Measurements from ENCODE around the gene LRP1B. TPM values are rescaled to one million over a fixed set of nuclear protein-coding genes. Genes with fewer than 3 reads are reported as not detected.

Gene LRP1B
- total RNA-seq, 4 donors from 2014 or later = 1.2 to 3.3 (median 2.6) TPM

GRCh38 chr2:141579071-141579470 is 551.7 kb downstream of the LRP1B start:
- no peaks in the 10 kb centered on the region for H3K4me1 ChIP-seq
- DNase-seq (ENCODE audit: low spot score in 2 of 2) = no peak
- no peak overlapping the region for H3K27ac ChIP-seq
- no peak for TF ChIP-seq EP300 (IDR thresholded peaks at IDR 0.05)
- no peak for TF ChIP-seq POLR2A (IDR thresholded peaks at IDR 0.05)
- no peak for TF ChIP-seq CTCF (IDR thresholded peaks at IDR 0.05)
- H3K36me3 ChIP-seq = no peaks in the 10 kb centered on the region
- 88 to 89% methylated on average over 5 of the region's 5 CpGs for WGBS, 2 donors
- no peak overlapping the region for H3K4me3 ChIP-seq
- peaks cover 0 to 11% (median 0%) of the 10 kb centered on the region in 4 donors for H3K9me3 ChIP-seq
- no peaks in the 10 kb centered on the region for H3K27me3 ChIP-seq

GRCh38 chr2:141570474-141571131 is 560.2 kb downstream of the LRP1B start:
- no peaks in the 10 kb centered on the region for H3K27me3 ChIP-seq
- H3K36me3 ChIP-seq = no peaks in the 10 kb centered on the region
- WGBS, 2 donors = 73 to 83% methylated on average over 9 to 10 of the region's 10 CpGs
- DNase-seq (ENCODE audit: low spot score in 2 of 2) = no peak
- H3K4me1 ChIP-seq = no peaks in the 10 kb centered on the region
- H3K9me3 ChIP-seq = peaks cover 0 to 13% (median 0%) of the 10 kb centered on the region in 4 donors
- TF ChIP-seq CTCF (IDR thresholded peaks at IDR 0.05) = no peak
- no peak for TF ChIP-seq POLR2A (IDR thresholded peaks at IDR 0.05)
- no peak for TF ChIP-seq EP300 (IDR thresholded peaks at IDR 0.05)
- H3K27ac ChIP-seq = no peak overlapping the region
- no peak overlapping the region for H3K4me3 ChIP-seq

- Histone ChIP-seq H3K4me3 (no peak overlapping the region), H3K27ac (no peak overlapping the region), H3K4me1 (no peaks in the 10 kb centered on the region), H3K36me3 (no peaks in the 10 kb centered on the region), H3K27me3 (no peaks in the 10 kb centered on the region), H3K9me3 (peaks cover 0 to 9% (median 0%) of the 10 kb centered on the region in 4 donors)
- 74 to 87% methylated on average over 4 of the region's 4 CpGs for WGBS, 2 donors
- DNase-seq (ENCODE audit: low spot score in 2 of 2) = no peak
- TF ChIP-seq EP300 (IDR thresholded peaks at IDR 0.05) (no peak), CTCF (IDR thresholded peaks at IDR 0.05) (no peak), POLR2A (IDR thresholded peaks at IDR 0.05) (no peak)
Observed at GRCh38 chr2:141569941-141570340, 560.9 kb downstream of the LRP1B start.

GRCh38 chr2:141565597-141565996 is 565.2 kb downstream of the LRP1B start:
- H3K36me3 ChIP-seq = no peaks in the 10 kb centered on the region
- TF ChIP-seq CTCF (IDR thresholded peaks at IDR 0.05) (no peak), POLR2A (IDR thresholded peaks at IDR 0.05) (no peak), EP300 (IDR thresholded peaks at IDR 0.05) (no peak)
- H3K27ac ChIP-seq = no peak overlapping the region
- H3K4me1 ChIP-seq = no peaks in the 10 kb centered on the region
- H3K9me3 ChIP-seq = no peaks in the 10 kb centered on the region
- DNase-seq (ENCODE audit: low spot score in 2 of 2) = no peak
- H3K4me3 ChIP-seq = no peak overlapping the region
- no peaks in the 10 kb centered on the region for H3K27me3 ChIP-seq
- WGBS, 2 donors = 98 to 99% methylated on average over 3 of the region's 3 CpGs

- H3K27me3 ChIP-seq = no peaks in the 10 kb centered on the region
- no peaks in the 10 kb centered on the region for H3K4me1 ChIP-seq
- WGBS, 2 donors = 51% methylated on average over 1 of the region's 1 CpG
- no peak for TF ChIP-seq POLR2A (IDR thresholded peaks at IDR 0.05)
- TF ChIP-seq CTCF (IDR thresholded peaks at IDR 0.05) = no peak
- TF ChIP-seq EP300 (IDR thresholded peaks at IDR 0.05) = no peak
- no peaks in the 10 kb centered on the region for H3K9me3 ChIP-seq
- no peaks in the 10 kb centered on the region for H3K36me3 ChIP-seq
- DNase-seq (ENCODE audit: low spot score in 2 of 2) = no peak
- H3K27ac ChIP-seq = no peak overlapping the region
- no peak overlapping the region for H3K4me3 ChIP-seq
Observed at GRCh38 chr2:141560723-141561122, 570.1 kb downstream of the LRP1B start.

Data from tibial nerve (tissue), 4 donors.